HG03342 (cell line): ENCODE results near the gene ARSB.
"Not testable (repeated sequence)": the region's sequence is repeated elsewhere in the genome, so short reads cannot be mapped to it uniquely, and the experiment has no call there.

Experiments
- ATAC-seq: cut with Tn5 transposase; IDR thresholded peaks from one replicate; pipeline ENCODE4 v1.9.1; 2021; ENCODE audit warnings: mild to moderate bottlenecking, moderate library complexity; ENCODE audit not compliant: unreplicated experiment

The ARSB gene

DNA sequence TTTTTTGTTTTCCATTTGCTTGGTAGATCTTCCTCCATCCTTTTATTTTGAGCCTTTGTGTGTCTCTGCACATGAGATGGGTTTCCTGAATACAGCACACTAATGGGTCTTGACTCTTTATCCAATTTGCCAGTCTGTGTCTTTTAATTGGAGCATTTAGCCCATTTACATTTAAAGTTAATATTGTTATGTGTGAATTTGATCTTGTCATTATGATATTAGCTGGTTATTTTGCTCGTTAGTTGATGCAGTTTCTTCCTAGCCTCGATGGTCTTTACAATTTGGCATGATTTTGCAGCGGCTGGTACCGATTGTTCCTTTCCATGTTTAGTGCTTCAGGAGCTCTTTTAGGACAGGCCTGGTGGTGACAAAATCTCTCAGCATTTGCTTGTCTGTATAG lies 133.2 kb downstream of the ARSB start:
- ATAC-seq, result not testable (repeated sequence)

DNA sequence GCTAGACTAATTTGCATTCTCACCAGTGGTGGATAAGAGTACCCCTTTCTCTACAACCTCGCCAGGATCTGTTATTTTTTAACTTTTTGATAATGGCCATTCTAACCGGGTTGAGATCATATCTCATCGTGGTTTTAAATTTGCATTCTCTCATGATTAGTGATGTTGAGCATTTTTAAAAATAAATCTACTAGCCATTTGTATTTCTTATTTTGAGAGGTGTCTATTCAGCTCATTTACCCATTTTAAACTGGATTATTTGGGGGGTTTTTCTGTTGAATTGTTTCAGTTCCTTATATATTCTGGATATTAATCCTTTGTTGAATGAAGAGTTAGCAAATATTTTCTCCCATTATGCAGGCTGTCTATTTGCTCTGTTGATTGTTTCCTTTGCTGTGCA lies 139.6 kb downstream of the ARSB start:
- no peak for ATAC-seq

DNA sequence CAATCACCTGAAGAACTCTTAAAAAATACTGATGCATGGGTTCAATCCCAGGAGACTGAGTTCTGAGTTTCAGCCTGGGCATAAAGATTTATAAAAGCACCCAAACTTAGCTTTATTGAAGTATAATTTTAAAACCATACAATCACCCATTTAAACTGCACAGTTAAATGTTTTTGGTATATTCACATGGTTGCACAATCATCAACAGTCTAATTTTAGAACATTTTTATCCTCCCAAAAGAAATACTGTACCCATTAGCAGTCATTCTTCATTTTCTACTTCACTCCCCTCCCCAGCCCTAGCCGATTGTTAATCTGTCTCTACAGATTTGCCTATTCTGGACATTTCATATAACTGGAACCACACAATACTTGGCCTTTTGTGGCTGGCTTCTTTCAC lies 141.7 kb downstream of the ARSB start:
- no peak for ATAC-seq

DNA sequence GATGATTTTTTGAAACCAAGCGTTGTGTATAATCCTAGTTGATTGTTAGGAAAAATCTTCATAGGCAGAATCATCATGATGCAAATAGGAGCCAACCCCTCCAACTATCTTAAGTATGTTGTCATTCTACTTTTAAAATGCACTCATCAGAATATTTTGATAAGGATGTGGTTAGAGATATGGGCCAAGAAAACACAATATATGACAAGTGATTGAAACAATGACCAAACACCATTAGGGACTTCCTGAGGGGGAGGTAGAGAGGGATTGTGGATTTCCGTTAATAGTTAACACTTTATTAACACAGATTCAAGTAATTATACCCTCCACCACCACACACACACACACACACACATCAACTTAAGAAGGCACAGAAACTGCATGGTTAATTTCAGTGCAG lies 143.3 kb downstream of the ARSB start:
- ATAC-seq, result no peak

DNA sequence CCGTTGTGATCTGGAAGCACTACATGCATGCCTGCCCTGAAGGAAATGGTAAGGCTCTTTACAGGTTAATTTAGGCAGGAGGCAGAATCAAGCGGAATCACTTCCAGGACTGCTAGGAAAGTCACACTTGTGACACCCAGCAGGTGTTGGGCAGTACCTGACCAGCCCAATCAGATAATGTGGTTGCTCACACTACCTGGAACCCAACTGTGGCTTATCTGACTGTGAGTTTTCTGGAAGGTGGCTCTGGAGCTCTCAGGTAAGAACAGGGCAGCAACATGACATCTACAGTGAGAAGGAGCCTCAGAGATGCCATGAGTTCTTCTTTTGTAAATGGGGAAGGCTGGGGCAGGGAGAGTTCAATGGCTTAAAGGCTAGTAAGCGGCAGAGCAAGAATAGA lies 146.4 kb downstream of the ARSB start:
- no peak for ATAC-seq

DNA sequence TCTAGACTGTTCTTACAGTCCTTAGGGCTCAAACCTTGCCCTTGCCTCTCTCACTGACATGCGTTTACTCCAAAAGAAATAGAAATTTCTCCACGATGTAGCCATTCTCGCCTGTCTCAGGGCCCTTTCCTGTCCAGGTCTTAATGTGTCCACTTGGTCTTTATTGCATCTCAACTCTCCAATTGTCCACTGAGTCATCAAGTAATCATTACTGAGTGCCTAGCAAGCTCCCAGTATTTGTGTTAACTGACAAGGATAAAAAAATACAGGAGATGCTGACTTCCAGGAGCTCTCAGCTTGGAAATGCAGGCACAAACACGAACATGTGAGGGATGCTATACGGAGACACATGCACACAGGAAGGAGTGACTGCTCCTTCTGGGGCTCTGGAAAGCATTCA lies 147.3 kb downstream of the ARSB start:
- no peak for ATAC-seq

DNA sequence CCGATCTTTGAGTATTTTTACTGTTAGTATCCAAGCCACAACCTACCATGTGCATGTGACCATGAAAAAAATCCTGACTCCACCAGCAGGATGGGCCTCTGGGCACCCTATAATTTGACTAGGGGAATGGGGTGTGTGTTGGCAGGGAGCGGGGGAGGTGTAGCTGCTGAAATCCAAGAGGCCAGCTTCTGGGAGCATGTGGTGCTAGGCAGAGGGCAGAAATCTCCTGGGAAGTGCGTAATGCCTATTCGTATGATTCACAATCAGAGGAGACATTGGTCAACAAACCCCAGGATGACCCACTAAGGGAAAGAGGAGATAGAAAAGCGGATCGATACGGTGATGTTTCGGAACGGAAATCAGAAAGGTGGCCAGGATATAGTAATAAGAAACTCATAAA lies 149.9 kb downstream of the ARSB start:
- no peak for ATAC-seq

DNA sequence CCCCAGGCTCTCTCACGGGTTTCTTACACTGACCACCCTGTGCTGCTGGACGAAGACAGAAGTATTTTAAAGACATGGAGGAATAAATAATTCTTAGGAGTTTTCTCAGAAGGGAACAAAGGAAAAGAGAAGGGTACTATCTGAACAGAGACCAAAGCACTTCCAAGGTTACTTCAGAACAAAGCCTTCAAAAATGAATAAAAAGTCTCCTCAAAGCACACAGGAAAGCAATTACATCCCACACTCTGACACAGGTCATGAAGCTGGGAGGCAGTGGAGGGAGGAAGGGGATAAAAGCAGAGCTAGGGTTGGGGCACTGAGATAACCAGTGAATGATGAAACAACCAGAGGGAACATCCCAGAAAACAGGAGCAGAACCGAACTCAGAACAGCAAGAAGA lies 151.8 kb downstream of the ARSB start:
- no peak for ATAC-seq

DNA sequence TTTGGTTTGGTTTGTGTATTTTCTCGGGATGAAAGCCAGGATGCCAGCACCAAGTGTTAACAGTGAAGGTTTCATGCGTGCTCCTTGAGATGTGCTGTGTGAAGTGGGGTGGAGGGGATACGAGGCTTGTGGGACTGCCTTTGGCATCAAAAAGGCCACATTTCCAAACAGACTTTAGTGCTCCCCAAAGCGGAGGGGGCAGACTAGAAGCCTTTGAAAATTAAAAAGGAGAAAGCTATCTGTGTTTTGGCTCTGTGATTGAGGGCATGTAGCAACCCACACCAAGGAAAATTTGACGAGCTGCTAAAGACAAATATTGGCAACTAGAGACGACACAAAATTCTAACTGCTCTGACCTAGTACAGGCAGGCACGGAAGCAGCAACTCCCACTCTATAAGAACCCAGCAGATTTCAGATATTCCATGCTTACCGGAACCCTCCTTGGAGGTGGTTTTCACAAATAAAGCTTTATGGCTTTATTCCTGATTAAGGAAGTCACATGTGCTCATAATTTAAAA lies 154.5 kb downstream of the ARSB start:
- ATAC-seq, result no peak

DNA sequence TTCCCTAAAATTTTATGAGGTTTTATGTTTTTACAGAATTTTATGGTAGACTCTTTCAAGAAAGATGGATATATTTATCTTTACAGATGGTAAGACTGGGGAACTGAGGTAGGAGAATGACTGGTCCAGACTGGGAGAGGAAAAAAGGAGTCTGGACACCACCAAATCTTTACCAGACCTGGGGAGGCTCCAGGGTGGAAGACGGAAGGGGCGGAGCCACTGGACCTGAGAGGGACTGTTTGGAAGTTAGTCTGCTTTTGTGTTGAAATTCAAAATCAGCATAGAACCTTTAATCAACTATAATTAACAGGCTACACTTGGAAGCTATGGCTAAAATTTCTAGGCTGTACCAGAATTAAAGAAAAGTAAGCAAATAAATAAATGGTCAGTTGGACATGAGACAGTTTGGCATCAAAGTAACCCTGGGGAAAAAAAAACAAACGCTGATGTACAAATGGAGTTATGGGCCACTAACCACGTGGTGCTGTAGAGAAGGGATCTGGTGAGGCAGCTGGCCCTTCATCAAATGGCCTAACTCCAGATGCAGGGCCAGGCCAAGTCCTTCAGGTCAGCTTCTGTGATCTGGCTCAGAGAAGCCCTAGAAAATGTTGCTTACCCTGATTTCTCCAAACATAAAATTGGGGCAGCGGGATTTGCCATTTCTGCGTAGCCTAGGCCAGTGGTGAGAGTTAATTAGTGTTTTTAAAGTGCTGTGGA lies 155.1 kb downstream of the ARSB start:
- no peak for ATAC-seq

DNA sequence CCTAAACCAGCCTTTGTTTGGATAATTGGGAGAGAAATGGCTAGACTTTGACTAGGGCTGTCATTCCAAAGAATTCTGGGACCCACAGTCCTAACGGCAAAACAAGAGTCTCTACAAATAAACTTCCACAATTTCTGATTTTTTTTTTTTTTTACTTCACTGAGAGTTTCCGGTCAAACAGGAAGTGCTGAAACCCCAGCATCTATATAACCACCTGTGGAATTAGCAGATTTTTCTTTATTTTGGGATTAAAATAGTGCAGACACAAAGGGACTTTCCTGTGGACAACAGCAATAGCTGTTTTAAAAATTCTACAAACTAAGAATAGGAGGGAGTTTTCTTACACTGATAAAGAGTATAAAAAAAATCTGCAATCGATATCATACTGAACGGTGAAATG lies 157.4 kb downstream of the ARSB start:
- ATAC-seq, result no peak

DNA sequence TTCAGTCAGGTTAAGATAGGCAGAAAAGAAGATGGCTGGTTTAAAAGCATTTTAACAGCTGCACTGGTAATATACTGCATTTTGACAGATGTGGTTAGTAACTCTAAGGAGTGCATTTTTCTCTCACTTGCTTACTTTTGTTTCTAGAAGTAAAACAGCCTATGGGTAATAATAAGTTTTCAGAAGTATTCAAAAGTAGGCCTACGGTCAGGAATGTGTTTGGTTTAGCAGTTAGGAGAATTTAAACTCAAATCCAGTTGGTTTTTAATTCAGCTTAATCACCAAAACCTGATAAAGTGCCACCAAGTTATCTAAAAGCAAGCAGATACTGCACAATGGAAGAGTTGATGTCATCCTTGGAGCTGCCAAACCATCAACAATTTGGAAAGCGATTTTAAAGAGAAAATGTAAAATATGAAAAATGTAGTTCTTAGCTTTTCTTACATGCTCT lies 160.3 kb downstream of the ARSB start:
- no peak for ATAC-seq

DNA sequence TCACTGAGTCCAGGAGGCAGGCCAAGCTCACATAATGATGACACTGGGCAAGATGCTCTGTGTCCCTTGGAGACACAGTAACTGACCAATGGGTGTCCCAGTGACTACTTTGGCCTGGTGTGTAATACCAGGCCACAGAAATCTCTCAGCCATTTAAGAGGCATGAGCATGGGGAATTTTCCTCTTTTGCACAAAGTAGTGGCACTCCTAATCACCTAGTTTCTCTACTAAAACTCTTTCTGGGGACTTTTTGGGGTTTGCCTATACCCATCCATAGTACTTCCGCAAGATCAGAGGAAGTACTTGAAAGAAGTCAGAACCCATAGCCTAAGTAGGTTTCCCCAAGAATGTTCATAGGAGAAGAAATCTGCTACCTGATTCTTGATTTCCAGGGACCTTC lies 161.9 kb downstream of the ARSB start:
- ATAC-seq, result no peak

DNA sequence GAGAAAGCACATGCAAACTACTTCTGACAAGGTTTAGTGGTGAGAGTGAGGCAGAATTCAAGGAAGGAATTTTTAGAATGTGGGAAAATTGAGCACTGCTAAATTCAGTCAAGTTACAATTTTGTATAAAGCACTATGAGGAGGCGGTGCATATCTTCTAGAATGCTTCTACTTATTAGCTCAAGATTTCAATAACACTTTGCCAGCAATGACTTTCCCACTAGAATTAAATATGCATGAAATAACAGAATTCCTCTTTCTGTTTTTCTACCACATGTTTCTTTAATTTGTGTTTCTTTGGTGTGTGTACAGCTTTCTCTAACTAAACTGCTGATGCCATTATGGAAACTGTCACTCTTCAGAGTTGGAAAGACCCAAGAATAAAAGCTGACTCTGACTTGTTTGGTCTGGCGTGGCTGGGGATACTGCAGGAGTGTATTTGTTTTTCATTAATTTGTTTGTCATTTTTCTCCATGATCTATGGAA lies 163.5 kb downstream of the ARSB start:
- no peak for ATAC-seq

DNA sequence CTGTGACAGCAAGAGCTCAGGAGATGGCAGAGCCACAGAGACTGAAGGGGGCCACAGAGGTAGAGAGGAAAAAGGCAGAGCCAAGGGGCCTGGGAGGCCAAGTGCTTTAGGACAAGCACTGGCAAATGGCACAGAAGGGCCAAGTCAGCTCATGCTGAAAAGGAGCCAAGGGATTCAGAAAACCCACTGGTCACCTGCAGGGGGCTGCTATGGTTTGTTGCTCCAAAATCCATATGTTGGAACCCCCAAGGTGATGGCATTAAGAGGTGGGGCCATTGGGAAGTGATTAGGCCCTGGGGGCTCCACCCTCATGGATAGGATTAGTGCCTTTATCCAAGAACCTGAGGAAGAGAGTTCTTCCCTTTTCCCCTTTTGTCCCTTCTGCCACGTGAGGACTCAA lies 165.4 kb downstream of the ARSB start:
- ATAC-seq, result no peak

DNA sequence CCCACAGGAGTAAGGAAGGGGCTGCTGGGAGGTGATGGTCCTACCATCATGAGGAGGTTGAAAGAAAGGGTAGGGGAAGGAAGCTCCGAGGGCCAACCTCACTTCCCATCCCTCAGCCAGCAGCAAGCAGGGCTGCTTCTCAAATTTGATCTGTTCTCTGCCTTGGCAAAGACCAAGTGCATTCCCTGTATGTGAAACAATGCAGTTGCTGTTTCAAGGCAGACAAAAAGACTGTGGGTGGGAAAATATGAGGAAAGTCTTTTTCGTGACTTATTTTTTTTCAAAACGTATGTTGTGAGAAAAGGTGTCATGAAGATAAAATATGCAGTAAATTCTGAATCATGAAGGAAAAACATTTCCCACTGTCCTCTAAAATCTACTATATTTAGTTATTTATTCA lies 165.9 kb downstream of the ARSB start:
- no peak for ATAC-seq

DNA sequence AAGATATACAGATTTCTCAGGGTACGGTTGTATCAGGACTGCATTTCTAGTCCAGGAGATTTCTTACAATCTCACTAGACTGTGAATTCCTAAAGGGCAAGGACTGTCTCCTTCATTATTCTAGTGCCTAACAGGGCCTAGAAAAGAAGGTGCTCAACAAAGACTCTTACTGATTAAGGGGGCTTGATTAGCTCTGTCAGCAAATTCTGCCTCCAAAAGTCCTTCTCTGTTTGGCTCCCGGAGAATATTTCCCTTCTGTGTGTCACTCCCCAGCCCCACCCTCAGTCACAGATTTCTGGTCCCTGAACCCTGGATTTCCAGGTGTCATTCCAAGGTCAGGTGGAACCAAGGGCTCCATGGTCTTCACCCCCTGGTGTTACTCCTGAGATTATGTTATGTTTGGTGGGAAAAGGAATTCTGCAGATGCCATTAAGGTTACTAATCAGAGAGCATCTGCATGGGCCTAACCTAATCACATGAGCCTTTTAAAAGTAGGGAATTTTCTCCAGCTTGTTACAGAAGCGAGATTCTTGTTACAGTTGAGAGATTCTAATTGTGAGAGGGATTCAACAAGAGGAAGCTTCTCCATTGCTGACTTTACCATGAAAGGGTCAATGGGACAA lies 168.9 kb downstream of the ARSB start:
- no peak for ATAC-seq

DNA sequence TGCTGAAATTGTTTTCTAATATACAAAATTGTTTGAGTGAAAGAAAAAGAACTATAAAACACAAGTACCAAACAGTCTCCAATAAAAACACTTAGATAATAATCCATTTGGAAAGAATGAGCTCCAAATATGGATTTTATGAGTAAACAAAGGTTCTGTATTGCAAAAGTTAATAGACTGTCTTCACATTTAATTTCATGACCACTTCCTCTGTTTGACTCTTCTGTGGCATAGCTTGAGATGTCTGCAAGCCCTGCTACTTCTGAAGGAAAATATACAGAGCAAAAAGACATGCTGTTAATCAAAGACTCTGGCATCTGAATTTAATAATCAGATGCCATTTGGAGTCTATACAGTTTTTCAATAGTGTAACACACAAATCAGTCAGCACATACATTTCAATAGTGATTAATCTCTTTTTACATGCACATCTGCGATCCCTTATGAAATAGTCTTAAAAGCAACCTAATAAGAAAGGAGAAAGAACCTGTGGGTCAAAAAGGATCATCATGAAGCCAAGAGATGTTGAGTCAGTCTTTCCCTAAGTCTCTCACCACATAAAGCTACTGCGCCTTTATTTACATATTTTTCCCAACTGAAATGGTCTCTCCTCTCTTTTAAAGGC lies 171.1 kb downstream of the ARSB start:
- ATAC-seq, result no peak

DNA sequence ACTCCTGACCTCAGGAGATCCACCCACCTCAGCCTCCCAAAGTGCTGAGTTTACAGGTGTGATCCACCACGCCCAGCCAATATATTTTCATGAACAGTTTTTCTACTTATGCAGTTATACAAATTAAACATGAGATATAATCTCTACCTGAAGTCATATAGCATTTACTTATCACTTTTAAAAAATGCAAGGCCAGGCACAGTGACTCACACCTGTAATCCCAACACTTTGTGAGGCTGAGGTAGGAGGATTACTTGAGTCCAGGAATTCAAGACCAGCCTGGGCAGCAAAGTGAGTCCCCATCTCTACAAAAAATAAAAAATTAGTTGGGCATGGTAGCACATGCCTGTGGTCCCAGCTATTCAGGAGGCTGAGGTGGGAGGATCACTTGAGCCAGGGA lies 171.8 kb downstream of the ARSB start:
- no peak for ATAC-seq

DNA sequence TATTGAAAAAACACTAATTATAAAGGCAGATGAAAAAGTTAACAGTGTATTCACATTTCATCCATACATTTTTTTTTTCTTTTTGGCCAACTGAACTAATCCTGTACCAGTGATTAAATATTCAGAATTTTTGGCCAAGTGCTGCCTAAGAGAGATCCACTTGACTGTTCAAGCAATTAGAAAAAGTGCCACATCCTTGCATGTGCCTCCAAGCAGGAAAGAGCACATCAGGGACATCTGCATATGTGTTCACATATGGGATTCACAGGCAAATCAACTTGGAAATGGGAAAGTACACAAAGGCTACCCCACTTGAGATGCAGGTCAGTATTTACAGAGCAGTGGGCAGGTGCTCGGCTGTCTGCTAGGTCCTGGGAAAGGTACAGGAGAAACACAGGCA lies 173.2 kb downstream of the ARSB start:
- ATAC-seq, result no peak

DNA sequence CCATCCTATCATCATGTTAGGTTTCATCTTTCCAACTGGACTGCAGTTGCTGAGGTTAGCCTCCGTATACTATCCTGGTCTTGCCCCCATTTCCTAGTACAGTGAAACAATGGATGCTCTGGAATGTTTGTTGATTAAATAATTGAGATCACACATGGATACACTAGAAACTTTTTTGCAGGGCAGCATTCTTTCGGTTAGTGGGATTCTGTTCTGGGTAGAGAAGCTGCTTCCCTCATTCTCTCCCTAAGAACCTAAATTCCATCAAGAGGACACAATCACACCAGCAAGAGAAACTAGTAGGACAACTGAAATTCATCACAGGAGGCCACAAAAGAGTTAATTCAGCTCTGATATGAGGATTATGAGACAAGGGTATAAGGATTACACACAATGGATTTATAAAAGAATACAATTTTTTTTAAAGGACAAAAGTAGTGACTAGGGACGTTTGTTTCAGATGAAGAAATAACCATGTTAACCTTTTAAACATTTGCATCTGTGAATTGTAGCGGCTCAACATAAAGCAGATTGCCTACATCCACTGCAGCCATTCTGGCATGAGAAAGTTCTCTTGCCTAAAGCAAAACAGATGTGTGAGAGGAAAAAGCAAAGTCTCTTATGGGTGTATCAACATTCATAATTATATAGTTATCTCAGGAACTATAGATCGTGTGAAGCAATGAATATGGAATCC lies 173.8 kb downstream of the ARSB start:
- ATAC-seq, result no peak
